Gastroesophageal sphincter (tissue), 4 donors: ENCODE results near the gene EIF6. TPM values are rescaled to one million over a fixed set of nuclear protein-coding genes. Genes with fewer than 3 reads are reported as not detected.

ENCODE experiments used
- ATAC-seq: fragments of 150-250 bp; one replicate; pipeline ENCODE4 v1.9.1; 2016; ENCODE audit warnings: mild to moderate bottlenecking, moderate library complexity
- H3K27ac ChIP-seq, 4 donors: fragments of 200-600 bp; sonication (generic) in 3 of 4; 1 replicate in 3 of 4; 2 replicates in 1 of 4; pipeline ENCODE4 v1.5.1; 2016 to 2019
- H3K27me3 ChIP-seq: fragments of 200-600 bp; sonication (generic); one replicate; pipeline ENCODE4 v1.5.1; 2019
- H3K36me3 ChIP-seq, 2 donors: fragments of 200-600 bp; sonication (generic); one replicate each; pipeline ENCODE4 v1.5.1; 2019; ENCODE audit warnings: control low read depth in 1 of 2
- H3K4me1 ChIP-seq, 3 donors: fragments of 200-600 bp; sonication (generic); 1 replicate in 2 of 3; 2 replicates in 1 of 3; pipeline ENCODE4 v1.5.1; 2016 to 2019; ENCODE audit warnings: control low read depth in 2 of 3
- H3K4me3 ChIP-seq, 2 donors: fragments of 200-600 bp; sonication (generic); one replicate each; pipeline ENCODE4 v1.5.1; 2019; ENCODE audit warnings: mild to moderate bottlenecking in 1 of 2, moderate library complexity in 1 of 2
- H3K9me3 ChIP-seq, 3 donors: fragments of 200-600 bp; sonication (generic); one replicate each; pipeline ENCODE4 v1.5.1; 2017 to 2019; ENCODE audit warnings: control low read depth in 2 of 3
- EP300 ChIP-seq: sonication (generic); formaldehyde crosslinking; IDR thresholded peaks from one replicate; pipeline ENCODE4 v1.6.1; 2017; ENCODE audit warnings: antibody characterized with exemption, mild to moderate bottlenecking
- POLR2A ChIP-seq, 2 donors: fragments of 450-650 bp; IDR thresholded peaks; one replicate each; pipeline ENCODE4 v1.6.1; 2017; ENCODE audit warnings: antibody characterized with exemption in 2 of 2, mild to moderate bottlenecking in 2 of 2, moderate library complexity in 1 of 2
- POLR2AphosphoS5 ChIP-seq: sonication (generic); formaldehyde crosslinking; IDR thresholded peaks from one replicate; pipeline ENCODE4 v1.6.1; 2017; ENCODE audit warnings: antibody characterized with exemption
- WGBS, 2 donors: methylation state at CpG; one replicate each; pipeline ENCODE4 v1.1.5; 2018; ENCODE audit warnings: low coverage in 1 of 2; 5-methylcytosine and 5-hydroxymethylcytosine counted together
- total RNA-seq, 4 donors: library from RNA; depleted of rRNA; stranded (reverse); fragments of >200 nt; gene quantifications; one replicate each; pipeline ENCODE4 v1.1.0, GENCODE V29; 2016
- TF ChIP-seq, protein P1 (sequence below), 4 experiments: fragments of 200-600 bp in 2 of 4; fragments of 450-650 bp in 2 of 4; sonication (generic) in 1 of 4; IDR thresholded peaks; one replicate each; pipeline ENCODE4 v1.5.1; 2017 to 2019; ENCODE audit warnings: antibody characterized with exemption in 4 of 4, mild to moderate bottlenecking in 2 of 4, moderate library complexity in 2 of 4

Gene EIF6
- total RNA-seq, 4 donors from 2014 or later = 66.0 to 92.4 (median 80.8) TPM

DNA sequence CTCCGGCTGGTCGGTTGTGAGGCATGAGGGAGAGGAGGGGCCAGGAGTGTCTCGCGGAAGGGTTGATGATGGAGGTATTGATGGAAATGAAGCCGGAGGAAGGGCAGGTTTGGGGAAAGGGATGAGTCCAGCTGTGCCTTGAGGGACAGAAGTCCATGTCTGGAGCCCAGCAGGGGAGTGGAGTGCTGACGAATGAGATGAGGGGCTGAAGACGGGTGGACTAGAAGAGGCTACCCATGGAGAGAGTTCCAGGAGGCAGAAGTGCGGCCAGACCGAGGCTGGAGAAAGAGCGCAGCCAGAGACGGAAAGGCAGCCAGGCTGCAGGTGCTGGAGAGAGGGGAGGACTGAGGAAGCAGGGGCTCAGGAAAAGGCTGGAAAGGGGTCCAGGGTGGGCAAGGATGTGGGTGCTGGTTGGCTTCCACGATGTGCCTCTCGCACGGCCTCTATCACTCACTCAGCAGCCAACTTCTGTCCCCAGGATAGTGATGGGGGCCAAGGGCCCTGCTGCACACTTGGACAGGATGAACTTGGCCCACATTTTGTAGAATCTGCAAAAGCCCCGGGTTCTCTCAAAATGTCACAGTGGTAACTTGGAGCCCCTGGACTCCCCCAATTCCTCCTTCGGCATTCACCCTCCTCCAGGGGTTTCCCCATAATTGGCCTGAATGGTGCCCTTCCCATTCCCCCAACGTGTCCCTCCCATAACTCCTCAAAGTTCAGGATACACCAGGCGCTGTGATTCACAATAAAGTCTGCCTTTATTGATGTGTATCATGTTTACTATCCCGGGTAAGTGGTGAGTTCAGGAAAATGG lies 627 bp upstream of the EIF6 start:
- no peaks in the 10 kb centered on the region for H3K9me3 ChIP-seq
- WGBS, 2 donors = 50 to 57% methylated on average over 14 to 15 of the region's 19 CpGs
- H3K27ac ChIP-seq = peak overlapping the region; percentile 17 to 87 (median 84)
- no peak for TF ChIP-seq POLR2A (IDR thresholded peaks at IDR 0.05)
- TF ChIP-seq POLR2AphosphoS5 = no peak
- TF ChIP-seq EP300 = no peak
- TF ChIP-seq, protein P1, sequence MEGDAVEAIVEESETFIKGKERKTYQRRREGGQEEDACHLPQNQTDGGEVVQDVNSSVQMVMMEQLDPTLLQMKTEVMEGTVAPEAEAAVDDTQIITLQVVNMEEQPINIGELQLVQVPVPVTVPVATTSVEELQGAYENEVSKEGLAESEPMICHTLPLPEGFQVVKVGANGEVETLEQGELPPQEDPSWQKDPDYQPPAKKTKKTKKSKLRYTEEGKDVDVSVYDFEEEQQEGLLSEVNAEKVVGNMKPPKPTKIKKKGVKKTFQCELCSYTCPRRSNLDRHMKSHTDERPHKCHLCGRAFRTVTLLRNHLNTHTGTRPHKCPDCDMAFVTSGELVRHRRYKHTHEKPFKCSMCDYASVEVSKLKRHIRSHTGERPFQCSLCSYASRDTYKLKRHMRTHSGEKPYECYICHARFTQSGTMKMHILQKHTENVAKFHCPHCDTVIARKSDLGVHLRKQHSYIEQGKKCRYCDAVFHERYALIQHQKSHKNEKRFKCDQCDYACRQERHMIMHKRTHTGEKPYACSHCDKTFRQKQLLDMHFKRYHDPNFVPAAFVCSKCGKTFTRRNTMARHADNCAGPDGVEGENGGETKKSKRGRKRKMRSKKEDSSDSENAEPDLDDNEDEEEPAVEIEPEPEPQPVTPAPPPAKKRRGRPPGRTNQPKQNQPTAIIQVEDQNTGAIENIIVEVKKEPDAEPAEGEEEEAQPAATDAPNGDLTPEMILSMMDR (IDR thresholded peaks at IDR 0.05) = no peak
- H3K36me3 ChIP-seq = peaks cover 0 to 13% of the 10 kb centered on the region in 2 donors
- H3K27me3 ChIP-seq = no peaks in the 10 kb centered on the region
- H3K4me3 ChIP-seq = peak overlapping the region; percentile 83 to 90
- H3K4me1 ChIP-seq = peaks cover 6 to 30% (median 15%) of the 10 kb centered on the region in 3 donors
- peak; percentile 1 for ATAC-seq

DNA sequence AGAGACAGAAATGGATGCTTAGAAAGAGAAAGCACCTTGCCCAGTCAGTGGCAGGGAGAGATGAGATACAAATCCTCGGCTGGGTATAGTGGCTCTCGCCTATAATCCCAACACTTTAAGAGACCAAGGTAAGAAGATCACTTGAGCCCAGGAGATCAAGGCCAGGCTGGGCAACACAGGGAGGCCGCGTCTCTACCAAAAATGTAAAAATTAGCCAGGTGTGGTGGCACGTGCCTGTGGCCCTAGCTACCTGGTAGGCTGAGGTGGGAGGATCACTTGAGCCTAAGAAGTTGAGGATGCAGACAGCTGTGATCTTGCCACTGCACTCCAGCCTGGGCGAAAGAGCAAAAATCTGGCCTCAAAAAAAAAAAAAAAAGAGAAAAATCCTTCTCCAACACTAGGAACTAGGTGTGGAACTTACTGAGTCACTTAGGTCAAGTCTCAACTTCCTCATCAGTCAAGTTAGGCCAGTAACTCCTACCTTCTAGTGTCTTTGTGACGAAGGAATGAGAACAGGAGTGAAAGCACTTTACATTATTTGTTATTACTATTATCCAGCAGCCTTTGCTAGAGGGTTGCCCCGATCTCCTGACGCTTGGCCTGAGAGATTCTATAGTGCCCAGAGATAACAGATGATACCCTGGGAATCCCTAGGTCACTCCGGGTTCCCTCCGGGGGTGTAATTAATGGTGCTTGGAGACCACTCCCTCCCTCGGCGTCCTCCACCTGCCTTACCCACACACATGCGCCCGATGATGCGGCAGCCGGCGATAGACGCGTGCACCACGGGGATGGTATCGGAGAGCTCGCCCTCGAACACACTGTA lies 918 bp downstream of the EIF6 start:
- Histone ChIP-seq H3K4me1 (peaks cover 6 to 35% (median 15%) of the 10 kb centered on the region in 3 donors), H3K4me3 (peak overlapping the region; percentile 83 to 90), H3K36me3 (peaks cover 0 to 28% of the 10 kb centered on the region in 2 donors), H3K27ac (peak overlapping the region; percentile 17 to 87 (median 84)), H3K27me3 (no peaks in the 10 kb centered on the region), H3K9me3 (no peaks in the 10 kb centered on the region)
- TF ChIP-seq, protein P1 (IDR thresholded peaks at IDR 0.05) = no peak
- TF ChIP-seq EP300 (no peak), POLR2AphosphoS5 (no peak), POLR2A (IDR thresholded peaks at IDR 0.05) (no peak)
- ATAC-seq = no peak
- WGBS, 2 donors = 11 to 33% methylated on average over 3 to 12 of the region's 24 CpGs

DNA sequence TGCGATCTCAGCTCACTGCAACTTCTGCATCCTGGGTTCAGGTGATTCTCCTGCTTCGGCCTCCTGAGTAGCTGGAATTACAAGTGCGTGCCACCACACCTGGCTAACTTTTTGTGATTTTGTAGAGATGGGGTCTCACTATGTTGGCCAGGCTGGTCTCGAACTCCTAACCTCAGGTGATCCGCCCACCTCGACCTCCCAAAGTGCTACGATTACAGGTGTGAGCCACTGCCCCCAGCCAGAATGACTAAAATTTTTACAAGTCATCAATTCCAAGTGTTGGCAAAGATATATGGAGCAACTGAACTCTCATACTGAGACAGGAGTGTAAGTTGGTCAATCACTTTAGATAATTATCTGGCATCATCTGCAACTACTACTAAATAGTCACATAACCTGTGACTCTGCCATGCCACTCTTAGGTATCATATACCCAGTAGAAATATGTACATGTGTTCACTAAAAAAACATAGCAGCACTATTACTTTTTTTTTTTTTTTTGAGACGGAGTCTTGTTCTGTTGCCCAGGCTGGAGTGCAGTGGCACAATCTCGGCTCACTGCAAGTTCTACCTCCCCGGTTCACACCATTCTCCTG lies 3.0 kb downstream of the EIF6 start:
- Histone ChIP-seq H3K9me3 (no peaks in the 10 kb centered on the region), H3K27me3 (no peaks in the 10 kb centered on the region), H3K27ac (no peak overlapping the region), H3K4me1 (peaks cover 6 to 47% (median 20%) of the 10 kb centered on the region in 3 donors), H3K36me3 (peaks cover 0 to 30% of the 10 kb centered on the region in 2 donors), H3K4me3 (no peak overlapping the region)
- TF ChIP-seq, protein P1 (IDR thresholded peaks at IDR 0.05) = no peak
- no peak for TF ChIP-seq POLR2AphosphoS5
- TF ChIP-seq POLR2A (IDR thresholded peaks at IDR 0.05) = no peak
- no peak for TF ChIP-seq EP300
- no peak for ATAC-seq
- WGBS, 2 donors = 94 to 96% methylated on average over 9 to 10 of the region's 10 CpGs

DNA sequence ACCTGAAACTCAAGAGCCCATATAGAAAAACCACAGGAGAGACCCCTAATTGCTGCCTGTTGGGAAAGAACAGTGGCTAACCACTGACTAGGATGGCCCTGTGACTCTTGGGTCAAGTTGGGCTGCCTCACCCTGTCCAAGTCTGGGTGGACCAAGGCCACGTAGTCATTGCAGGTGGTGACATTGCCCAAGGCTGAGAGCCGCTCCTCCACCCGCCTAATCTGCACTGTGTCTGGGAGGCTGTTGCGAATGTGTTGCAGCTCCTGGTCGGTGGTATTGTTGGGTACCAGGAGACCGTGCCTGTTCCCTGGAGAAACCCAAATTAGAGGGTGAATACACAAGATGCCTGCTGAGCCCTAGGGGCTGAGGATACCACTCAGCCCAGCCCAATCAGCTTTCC lies 4.0 kb downstream of the EIF6 start:
- 90% methylated on average over 2 of the region's 6 CpGs; no CpG with 5 or more reads in 1 of the 2 donors for WGBS, 2 donors
- Histone ChIP-seq H3K27ac (no peak overlapping the region), H3K4me3 (no peak overlapping the region), H3K27me3 (no peaks in the 10 kb centered on the region), H3K36me3 (peaks cover 0 to 30% of the 10 kb centered on the region in 2 donors), H3K9me3 (no peaks in the 10 kb centered on the region), H3K4me1 (peaks cover 9 to 58% (median 27%) of the 10 kb centered on the region in 3 donors)
- ATAC-seq = no peak
- TF ChIP-seq POLR2A (IDR thresholded peaks at IDR 0.05) (no peak), EP300 (no peak), POLR2AphosphoS5 (no peak)
- TF ChIP-seq, protein P1 (IDR thresholded peaks at IDR 0.05) = no peak
